Natural killer cell (primary cell): Measurements from ENCODE around the gene KRTAP3-2. TPM values are rescaled to one million over a fixed set of nuclear protein-coding genes. Genes with fewer than 3 reads are reported as not detected.

ENCODE experiments used
- ATAC-seq, 3 donors: fragments of 150-1000 bp in 2 of 3; fragments of 200-7000 bp in 1 of 3; cut with Tn5 transposase; 1 replicate in 1 of 3; 2 replicates in 2 of 3; pipeline ENCODE4 v1.10.0; 2021; ENCODE audit warnings: mild to moderate bottlenecking in 2 of 3, moderate library complexity in 2 of 3
- DNase-seq, 2 donors: peaks; one replicate each; pipeline versions ENCODE4 v3.0.0 to v3.0.0-alpha.2; 2013 to 2021; ENCODE audit warnings: mixed read lengths in 1 of 2
- H3K27ac ChIP-seq: one replicate; pipeline ENCODE4 v1.5.1; 2013; ENCODE audit warnings: mild to moderate bottlenecking, low read length
- H3K27me3 ChIP-seq: one replicate; pipeline ENCODE4 v1.6.1; 2013; ENCODE audit warnings: low read length; ENCODE audit not compliant: control insufficient read depth, insufficient read depth
- H3K36me3 ChIP-seq: one replicate; pipeline ENCODE4 v1.6.1; 2013; ENCODE audit warnings: low read length; ENCODE audit not compliant: control insufficient read depth, insufficient read depth
- H3K4me1 ChIP-seq: one replicate; pipeline ENCODE4 v1.6.1; 2013; ENCODE audit warnings: low read length; ENCODE audit not compliant: control insufficient read depth, insufficient read depth
- H3K4me3 ChIP-seq: one replicate; pipeline ENCODE4 v1.5.1; 2013; ENCODE audit warnings: low read length
- H3K9me3 ChIP-seq: one replicate; pipeline ENCODE4 v1.6.1; 2013; ENCODE audit warnings: low read length; ENCODE audit not compliant: control insufficient read depth, insufficient read depth
- H3K27ac Mint-ChIP-seq, 2 donors: one replicate each; pipeline ENCODE4 v1.8.0; 2022; ENCODE audit warnings: mild to moderate bottlenecking in 2 of 2, mixed read lengths in 2 of 2, moderate library complexity in 1 of 2
- H3K27me3 Mint-ChIP-seq, 2 donors: one replicate each; pipeline ENCODE4 v1.8.0; 2022; ENCODE audit warnings: low read depth in 2 of 2, mixed read lengths in 2 of 2
- H3K36me3 Mint-ChIP-seq: one replicate; pipeline ENCODE4 v1.8.0; 2022; ENCODE audit warnings: mixed read lengths
- H3K4me1 Mint-ChIP-seq, 2 donors: one replicate each; pipeline ENCODE4 v1.8.0; 2022; ENCODE audit warnings: mixed read lengths in 2 of 2
- H3K4me3 Mint-ChIP-seq: one replicate; pipeline ENCODE4 v1.8.0; 2022; ENCODE audit warnings: mild to moderate bottlenecking, moderate library complexity, mixed read lengths
- H3K9me3 Mint-ChIP-seq, 2 donors: one replicate each; pipeline ENCODE4 v1.8.0; 2022; ENCODE audit warnings: mixed read lengths in 2 of 2
- WGBS: methylation state at CpG from one replicate; pipeline ENCODE4 v1.1.7; 2013; ENCODE audit warnings: missing lambda C conversion rate; ENCODE audit not compliant: insufficient coverage; 5-methylcytosine and 5-hydroxymethylcytosine counted together
- intact Hi-C: fragments of 100-400 bp; cut with micrococcal nuclease; formaldehyde crosslinking; loops from one replicate; pipeline ENCODE4 v1.14.2; 2022
- total RNA-seq, 4 donors: library from RNA; stranded (reverse); fragments of 120-200 nt in 1 of 4; gene quantifications; one replicate each; pipeline versions ENCODE4 v1.2.3 to v1.2.4, GENCODE V29; 2013 to 2022
- TF ChIP-seq, protein P1 (sequence below): fragments of 200-600 bp; IDR thresholded peaks from one replicate; pipeline ENCODE4 v1.8.0; 2022; ENCODE audit warnings: antibody characterized with exemption

The KRTAP3-2 gene
- total RNA-seq, 3 donors from 2014 or later (not counting 1 experiment from before 2014, with no cell fraction given) = not detected

DNA sequence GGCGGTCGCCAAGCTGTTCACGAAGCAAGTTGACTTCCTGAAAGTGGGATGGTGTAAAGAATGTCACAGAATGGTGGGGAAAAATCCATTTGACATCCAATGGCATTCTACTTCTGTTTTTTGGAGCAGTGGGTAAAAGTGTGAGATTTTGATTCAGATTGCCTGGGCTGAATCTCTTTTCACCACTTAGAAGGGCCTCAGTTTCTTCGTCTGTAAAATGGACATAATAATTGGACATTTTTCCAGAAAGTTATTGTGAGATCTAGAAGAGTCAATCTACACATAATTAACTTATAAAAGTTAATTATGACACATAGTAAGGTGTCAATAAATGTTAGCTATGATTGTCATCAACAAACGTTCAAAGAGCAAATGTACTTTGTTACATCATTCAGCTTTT lies 18.6 kb downstream of the KRTAP3-2 start:
- TF ChIP-seq, protein P1, sequence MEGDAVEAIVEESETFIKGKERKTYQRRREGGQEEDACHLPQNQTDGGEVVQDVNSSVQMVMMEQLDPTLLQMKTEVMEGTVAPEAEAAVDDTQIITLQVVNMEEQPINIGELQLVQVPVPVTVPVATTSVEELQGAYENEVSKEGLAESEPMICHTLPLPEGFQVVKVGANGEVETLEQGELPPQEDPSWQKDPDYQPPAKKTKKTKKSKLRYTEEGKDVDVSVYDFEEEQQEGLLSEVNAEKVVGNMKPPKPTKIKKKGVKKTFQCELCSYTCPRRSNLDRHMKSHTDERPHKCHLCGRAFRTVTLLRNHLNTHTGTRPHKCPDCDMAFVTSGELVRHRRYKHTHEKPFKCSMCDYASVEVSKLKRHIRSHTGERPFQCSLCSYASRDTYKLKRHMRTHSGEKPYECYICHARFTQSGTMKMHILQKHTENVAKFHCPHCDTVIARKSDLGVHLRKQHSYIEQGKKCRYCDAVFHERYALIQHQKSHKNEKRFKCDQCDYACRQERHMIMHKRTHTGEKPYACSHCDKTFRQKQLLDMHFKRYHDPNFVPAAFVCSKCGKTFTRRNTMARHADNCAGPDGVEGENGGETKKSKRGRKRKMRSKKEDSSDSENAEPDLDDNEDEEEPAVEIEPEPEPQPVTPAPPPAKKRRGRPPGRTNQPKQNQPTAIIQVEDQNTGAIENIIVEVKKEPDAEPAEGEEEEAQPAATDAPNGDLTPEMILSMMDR = no peak
- no peaks in the 10 kb centered on the region for H3K9me3 ChIP-seq
- 72% methylated on average over 3 of the region's 5 CpGs for WGBS
- H3K4me3 ChIP-seq = no peak overlapping the region
- H3K27ac ChIP-seq = no peak overlapping the region
- Mint-ChIP-seq H3K4me3 (no peak overlapping the region), H3K4me1 (no peaks in the 10 kb centered on the region), H3K27me3 (peaks cover 4 to 22% of the 10 kb centered on the region in 2 donors), H3K27ac (no peak overlapping the region), H3K9me3 (no peaks in the 10 kb centered on the region), H3K36me3 (no peaks in the 10 kb centered on the region)
- intact Hi-C loops = no loop called here
- DNase-seq (no peak), ATAC-seq (no peak)
- H3K36me3 ChIP-seq = no peaks in the 10 kb centered on the region
- H3K4me1 ChIP-seq = no peaks in the 10 kb centered on the region
- no peaks in the 10 kb centered on the region for H3K27me3 ChIP-seq

DNA sequence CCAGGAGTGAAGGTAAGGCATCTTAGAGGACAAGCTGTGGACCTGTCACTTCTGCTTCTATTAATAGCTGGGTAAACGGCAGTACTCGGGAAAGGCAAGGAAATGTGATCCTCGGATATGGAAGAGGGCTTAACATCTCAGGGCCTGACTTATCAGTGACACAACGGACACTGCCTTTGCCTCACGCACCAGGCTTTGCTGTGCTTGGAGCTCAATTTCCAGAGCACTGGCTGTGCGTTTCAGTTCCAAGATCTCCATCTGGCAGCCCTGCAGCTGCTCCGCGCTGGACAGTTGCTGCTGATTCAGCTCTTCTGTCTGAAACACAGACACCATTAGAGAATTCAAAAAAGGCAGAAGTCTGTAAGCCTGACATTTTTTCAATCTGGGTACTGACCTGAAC lies 19.1 kb downstream of the KRTAP3-2 start:
- H3K27ac Mint-ChIP-seq = no peak overlapping the region
- H3K9me3 Mint-ChIP-seq = no peaks in the 10 kb centered on the region
- no peak overlapping the region for H3K4me3 Mint-ChIP-seq
- Histone ChIP-seq H3K9me3 (no peaks in the 10 kb centered on the region), H3K27ac (no peak overlapping the region), H3K27me3 (no peaks in the 10 kb centered on the region), H3K36me3 (no peaks in the 10 kb centered on the region), H3K4me1 (no peaks in the 10 kb centered on the region), H3K4me3 (no peak overlapping the region)
- TF ChIP-seq, protein P1 = no peak
- no peak for ATAC-seq
- peaks cover 5 to 20% of the 10 kb centered on the region in 2 donors for H3K27me3 Mint-ChIP-seq
- 81% methylated on average over 8 of the region's 8 CpGs for WGBS
- intact Hi-C loops = no loop called here
- DNase-seq = no peak
- H3K4me1 Mint-ChIP-seq = no peaks in the 10 kb centered on the region
- H3K36me3 Mint-ChIP-seq = no peaks in the 10 kb centered on the region

DNA sequence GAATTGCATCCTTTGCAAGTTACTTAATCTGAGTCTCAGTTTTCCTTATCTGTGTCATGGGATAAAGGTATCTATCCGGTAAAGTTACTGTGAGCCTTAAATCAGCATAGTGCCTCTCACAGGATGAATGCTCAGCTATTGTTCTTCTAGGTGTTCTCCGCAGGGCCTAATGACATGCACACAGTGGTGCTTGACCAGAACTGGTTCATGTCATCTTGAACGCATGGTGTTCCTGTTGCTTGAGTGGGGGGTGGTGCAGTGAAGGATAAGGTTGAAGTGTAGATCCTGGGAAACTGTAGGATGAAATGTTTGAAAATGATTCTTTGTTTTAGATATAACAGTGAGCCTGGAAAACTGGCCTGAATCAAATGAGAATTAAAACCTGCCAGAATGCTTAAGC lies 19.6 kb downstream of the KRTAP3-2 start:
- no peak overlapping the region for H3K4me3 ChIP-seq
- H3K4me3 Mint-ChIP-seq = no peak overlapping the region
- H3K27ac Mint-ChIP-seq = no peak overlapping the region
- intact Hi-C loops = no loop called here
- H3K36me3 Mint-ChIP-seq = no peaks in the 10 kb centered on the region
- no peaks in the 10 kb centered on the region for H3K36me3 ChIP-seq
- no peak overlapping the region for H3K27ac ChIP-seq
- peaks cover 9 to 21% of the 10 kb centered on the region in 2 donors for H3K27me3 Mint-ChIP-seq
- no peak for DNase-seq
- 94% methylated on average over 3 of the region's 3 CpGs for WGBS
- no peaks in the 10 kb centered on the region for H3K9me3 Mint-ChIP-seq
- TF ChIP-seq, protein P1 = no peak
- H3K4me1 Mint-ChIP-seq = no peaks in the 10 kb centered on the region
- no peaks in the 10 kb centered on the region for H3K4me1 ChIP-seq
- H3K27me3 ChIP-seq = no peaks in the 10 kb centered on the region
- no peak for ATAC-seq
- H3K9me3 ChIP-seq = no peaks in the 10 kb centered on the region

DNA sequence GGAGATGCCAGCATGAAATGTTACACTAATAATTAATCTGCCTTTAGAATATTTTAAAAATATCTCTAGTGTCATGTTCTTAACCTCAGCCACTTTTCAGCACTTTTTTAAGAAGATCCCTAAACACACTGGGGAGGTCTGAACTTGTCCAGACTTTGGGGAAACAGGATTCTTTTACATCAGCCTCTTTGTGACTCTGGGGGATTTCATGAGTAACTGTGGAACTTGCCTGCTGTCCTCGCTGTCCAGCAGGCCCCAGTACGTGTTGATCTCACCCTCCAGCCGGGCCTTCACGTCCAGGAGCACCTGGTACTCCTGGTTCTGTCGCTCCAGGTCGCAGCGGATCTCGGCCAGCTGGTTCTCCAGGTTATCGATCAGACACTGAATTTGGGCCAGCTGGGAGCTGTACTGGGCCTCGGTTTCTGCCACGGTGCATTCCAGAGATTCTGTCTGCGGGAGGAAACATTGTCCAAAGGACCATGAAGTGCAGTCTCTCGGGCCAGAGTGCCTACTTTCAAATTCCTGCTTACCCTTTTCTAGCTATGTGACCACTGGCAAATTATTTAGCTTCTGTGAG lies 21.0 kb downstream of the KRTAP3-2 start:
- WGBS = 91% methylated on average over 13 of the region's 13 CpGs
- Mint-ChIP-seq H3K27me3 (peaks cover 11 to 26% of the 10 kb centered on the region in 2 donors), H3K9me3 (no peaks in the 10 kb centered on the region), H3K27ac (no peak overlapping the region), H3K4me1 (no peaks in the 10 kb centered on the region), H3K36me3 (no peaks in the 10 kb centered on the region), H3K4me3 (no peak overlapping the region)
- intact Hi-C loops = no loop called here
- Histone ChIP-seq H3K4me3 (no peak overlapping the region), H3K27ac (no peak overlapping the region), H3K36me3 (no peaks in the 10 kb centered on the region), H3K27me3 (no peaks in the 10 kb centered on the region), H3K9me3 (no peaks in the 10 kb centered on the region), H3K4me1 (no peaks in the 10 kb centered on the region)
- DNase-seq = no peak
- TF ChIP-seq, protein P1 = no peak
- ATAC-seq = no peak
